ENCODE data around the gene MYLK3.
A peak's percentile ranks its signal among the peaks of the same experiment; 100 is the strongest.
"Not testable (repeated sequence)": the region's sequence is repeated elsewhere in the genome, so short reads cannot be mapped to it uniquely, and the experiment has no call there.

Gene MYLK3

GRCh38 chr16:46747777-46748651 lies at the start of gene MYLK3:
Gene MYLK3 (minus strand): TSS chr16:46748344. CDS start chr16:46748193, 151 bp downstream.
- DNase-seq (ENCODE audit: low spot score) = no peak

DNA sequence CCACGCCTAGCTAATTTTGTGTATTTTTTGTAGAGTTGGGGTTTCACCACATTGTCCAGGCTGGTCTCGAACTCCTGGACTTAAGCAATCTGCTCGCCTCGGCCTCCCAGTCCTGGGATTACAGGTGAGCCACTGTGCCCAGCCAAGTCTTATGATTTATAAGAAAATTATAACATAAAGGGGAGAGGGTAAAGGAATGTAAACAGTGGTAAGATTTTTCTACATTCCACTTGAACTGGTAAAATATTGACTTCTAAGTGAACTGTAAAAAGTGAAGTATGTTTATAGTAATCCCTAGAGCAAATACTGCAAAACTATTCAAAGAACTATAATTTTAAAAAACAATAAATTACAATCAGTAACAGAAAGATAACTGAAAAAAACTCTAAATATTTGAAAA lies 49.4 kb upstream of the MYLK3 start:
- DNase-seq (ENCODE audit: low spot score) = no peak

DNA sequence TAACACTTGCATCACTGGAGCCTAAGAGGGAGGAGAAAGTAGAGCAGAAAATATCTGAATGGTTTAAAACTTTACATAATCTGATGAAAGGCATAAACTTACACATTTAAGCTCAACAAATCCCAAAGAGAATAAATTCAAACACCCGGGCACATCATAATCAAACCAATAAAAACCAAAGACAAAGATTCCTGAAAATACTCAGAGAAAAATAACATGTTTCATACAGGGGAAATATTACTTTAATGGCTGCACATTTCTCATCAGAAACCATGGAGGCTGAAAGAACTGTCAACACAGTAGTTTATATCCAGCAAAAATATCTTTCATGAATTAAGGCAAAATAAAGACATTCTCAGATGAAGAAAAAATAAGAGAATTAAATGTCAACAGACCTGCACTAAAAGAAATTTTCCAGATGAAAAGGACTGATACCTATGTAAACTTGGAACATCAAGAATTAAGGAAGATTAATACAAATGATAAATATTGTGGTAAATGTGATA lies 48.7 kb upstream of the MYLK3 start:
- DNase-seq (ENCODE audit: low spot score) = no peak

GRCh38 chr16:46793841-46794240 lies 45.7 kb upstream of the MYLK3 start:
- DNase-seq (ENCODE audit: low spot score) = no peak

- no peak for DNase-seq (ENCODE audit: low spot score)
Observed at GRCh38 chr16:46790599-46791270, 42.6 kb upstream of the MYLK3 start.

DNA sequence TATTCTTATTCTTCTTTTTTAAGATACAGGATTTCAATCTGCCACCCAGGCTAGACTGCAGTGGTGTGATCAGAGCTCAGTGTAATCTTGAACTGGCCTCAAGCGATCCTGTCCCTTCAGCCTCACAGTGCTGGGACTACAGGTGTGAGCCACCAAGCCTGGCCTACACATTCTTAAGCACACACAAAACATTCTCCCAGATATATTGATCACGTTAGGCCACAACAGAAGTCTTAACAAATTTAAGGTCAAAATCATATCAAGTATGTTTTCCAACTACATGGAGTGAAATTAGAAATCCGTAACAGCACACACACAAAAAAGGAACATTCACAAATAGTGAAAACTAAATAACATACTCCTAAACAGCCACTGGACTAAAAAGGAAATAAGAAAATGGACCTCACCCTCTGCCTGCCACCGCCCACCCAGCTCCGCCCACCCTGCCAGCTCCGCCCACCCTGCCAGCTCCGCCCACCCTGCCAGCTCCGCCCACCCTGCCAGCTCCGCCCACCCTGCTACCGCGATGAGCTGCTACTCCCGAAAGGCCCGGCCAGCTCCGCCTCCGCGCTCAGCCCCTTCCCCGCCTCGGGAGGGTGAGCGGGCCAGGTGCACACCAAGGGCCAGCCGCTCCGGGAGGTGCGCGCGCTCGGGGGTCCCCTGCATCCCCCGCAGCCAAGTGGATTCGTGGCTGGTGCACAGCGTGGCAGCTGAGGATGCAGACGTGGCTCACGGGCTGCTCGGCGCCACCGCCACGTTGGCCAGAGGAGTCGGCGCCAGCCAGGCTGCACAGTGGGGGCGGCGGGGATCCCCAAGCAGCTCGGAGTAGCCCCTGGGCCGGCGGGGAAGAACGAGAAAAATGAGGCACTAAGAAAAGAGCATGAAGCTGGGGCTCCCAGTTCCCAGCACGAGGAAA lies 41.6 kb upstream of the MYLK3 start:
- DNase-seq (ENCODE audit: low spot score) = peak; percentile 73

- no peak for DNase-seq (ENCODE audit: low spot score)
Observed at GRCh38 chr16:46788891-46789474, 40.8 kb upstream of the MYLK3 start.

DNA sequence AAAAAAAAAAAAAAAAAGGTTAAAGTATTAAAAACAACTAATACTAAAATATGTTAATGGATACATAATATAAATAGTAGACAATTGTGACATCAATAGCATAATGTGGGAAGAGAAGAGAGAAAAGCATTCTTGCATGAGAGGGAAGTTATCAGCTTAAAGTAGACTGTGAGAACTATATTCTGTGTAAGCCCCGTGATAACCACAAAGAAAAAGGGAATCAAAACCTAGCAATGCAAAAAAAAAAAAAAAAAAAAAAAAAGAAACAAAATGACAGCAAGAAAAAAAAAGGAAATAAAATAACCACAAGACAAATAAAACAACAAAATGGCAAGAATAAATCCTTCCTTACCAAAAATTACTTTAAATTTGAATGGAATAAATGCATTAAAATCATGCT lies 39.8 kb upstream of the MYLK3 start:
- DNase-seq (ENCODE audit: low spot score) = no peak

DNA sequence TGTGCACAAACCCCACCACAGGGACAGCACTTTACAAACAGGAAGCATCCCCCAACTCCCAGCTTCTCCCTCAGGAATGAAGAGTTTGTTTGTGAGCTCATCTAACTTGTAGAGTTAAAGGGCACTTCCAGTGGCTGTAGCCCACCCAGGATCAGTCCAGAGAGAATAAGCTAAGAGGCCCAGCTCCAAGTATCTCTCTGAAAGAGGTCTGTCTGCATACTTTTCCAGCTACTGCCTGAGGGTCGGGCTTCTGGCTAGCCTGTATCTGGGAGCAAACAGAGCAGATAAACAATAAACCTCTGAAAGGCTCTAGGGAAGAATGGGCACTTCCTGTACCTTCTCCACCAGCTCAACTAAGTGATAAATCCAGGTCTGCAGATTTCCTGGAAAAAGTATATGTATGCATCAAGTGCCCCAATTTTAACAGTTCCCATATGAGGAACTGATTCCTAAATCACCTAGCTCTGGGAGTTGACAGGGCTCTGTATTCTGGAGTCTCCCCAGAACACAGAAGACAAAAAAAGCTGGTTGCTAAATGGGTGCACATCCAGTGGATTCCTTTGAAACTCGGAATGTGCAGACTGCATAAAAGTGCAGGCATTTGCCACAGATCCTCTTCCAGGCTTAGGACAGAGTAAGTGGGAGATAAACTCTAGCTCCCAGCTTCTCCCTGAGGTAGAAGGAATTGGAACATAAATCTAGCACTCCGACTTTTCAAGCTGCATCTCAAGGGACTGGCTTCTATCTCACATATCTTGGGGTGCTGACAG lies 37.1 kb upstream of the MYLK3 start:
- DNase-seq (ENCODE audit: low spot score) = no peak

DNA sequence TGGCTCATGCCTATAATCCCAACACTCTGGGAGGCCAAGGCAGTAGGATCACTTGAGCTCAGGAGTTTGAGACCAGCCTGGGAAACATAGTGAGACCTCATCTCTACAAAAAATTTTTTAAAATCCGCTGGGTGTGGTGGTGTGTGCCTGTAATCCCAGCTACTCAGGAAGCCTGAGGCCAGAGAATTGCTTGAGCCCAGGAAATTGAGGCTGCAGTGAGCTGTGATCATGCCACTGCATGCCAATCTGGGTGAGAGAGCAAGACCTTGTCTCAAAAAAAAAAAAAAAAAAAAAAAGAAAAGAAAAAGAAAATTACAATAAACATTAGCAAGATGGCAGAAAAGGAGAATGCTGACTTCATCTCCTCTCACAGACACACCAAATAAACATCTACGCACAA lies 36.4 kb upstream of the MYLK3 start:
- DNase-seq (ENCODE audit: low spot score) = not testable (repeated sequence)

DNA sequence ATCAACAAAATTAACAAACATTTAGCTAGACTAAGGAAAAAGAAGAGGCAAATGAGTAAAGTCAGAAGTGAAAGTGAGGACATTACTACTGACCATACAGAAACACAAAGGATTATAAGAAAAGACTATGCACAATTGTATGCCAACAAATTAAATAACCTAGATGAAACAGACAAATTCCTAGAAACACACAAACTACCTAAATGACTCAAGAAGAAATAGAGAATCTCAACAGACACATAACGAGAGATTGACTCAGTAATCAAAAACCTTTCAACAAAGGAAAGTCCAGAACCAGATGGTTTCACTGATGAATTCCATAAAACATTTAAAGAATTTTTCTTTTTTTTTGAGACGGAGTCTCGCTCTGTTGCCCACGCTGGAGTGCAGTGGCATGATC lies 35.7 kb upstream of the MYLK3 start:
- DNase-seq (ENCODE audit: low spot score) = no peak

GRCh38 chr16:46782320-46782719 lies 34.2 kb upstream of the MYLK3 start:
- DNase-seq (ENCODE audit: low spot score) = no peak

- no peak for DNase-seq (ENCODE audit: low spot score)
Observed at GRCh38 chr16:46777804-46778203, 29.7 kb upstream of the MYLK3 start.

DNA sequence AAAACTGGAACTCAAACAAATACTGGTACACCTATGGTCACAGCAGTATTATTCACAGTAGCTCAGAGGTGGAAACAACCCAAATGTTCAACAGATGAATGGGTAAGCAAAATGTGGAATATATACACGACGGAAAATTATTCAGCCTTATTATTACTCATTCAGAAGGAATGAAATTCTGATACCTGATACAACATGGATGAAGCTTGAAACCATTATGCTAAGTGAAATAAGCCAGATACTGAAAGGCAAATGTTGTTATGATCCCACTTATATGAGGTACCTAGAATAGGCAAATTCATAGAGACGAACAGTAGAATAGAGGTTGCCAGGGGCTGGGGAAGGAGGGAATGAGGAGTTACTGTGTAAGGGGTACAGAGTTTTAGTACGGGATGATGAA lies 27.1 kb upstream of the MYLK3 start:
- DNase-seq (ENCODE audit: low spot score) = no peak

- no peak for DNase-seq (ENCODE audit: low spot score)
Observed at GRCh38 chr16:46774743-46775177, 26.6 kb upstream of the MYLK3 start.

DNA sequence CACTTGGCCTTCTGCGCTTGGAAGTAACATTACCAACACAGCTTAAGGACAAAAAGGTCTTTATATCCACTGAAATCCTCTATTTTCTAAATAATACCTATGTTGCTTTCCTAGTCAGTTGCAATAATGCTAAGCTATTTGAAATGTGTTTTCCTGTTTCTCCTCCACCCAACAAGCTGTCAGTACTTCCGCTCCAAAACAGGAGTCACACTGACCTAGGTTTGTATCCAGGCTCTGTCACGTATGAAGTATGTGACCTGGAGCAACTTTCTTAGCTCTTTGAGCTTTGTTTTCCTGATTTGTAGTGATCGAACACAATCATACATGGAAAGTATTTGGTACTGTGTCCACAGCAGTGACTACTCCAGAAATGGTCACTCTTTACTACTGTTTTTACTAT lies 24.3 kb upstream of the MYLK3 start:
- no peak for DNase-seq (ENCODE audit: low spot score)

GRCh38 chr16:46768809-46769208 lies 20.7 kb upstream of the MYLK3 start:
- DNase-seq (ENCODE audit: low spot score) = no peak

GRCh38 chr16:46765050-46765449 lies 16.9 kb upstream of the MYLK3 start:
- DNase-seq (ENCODE audit: low spot score) = no peak

GRCh38 chr16:46763147-46763546 lies 15.0 kb upstream of the MYLK3 start:
- no peak for DNase-seq (ENCODE audit: low spot score)

- DNase-seq (ENCODE audit: low spot score) = no peak
Observed at GRCh38 chr16:46762583-46762982, 14.4 kb upstream of the MYLK3 start.

- DNase-seq (ENCODE audit: low spot score) = no peak
Observed at GRCh38 chr16:46759309-46759708, 11.2 kb upstream of the MYLK3 start.

All from LoVo (cell line).